Measurements from ENCODE around the gene TMPRSS9. TPM values are rescaled to one million over a fixed set of nuclear protein-coding genes. Genes with fewer than 3 reads are reported as not detected.
A peak's percentile ranks its signal among the peaks of the same experiment; 100 is the strongest.

The TMPRSS9 gene
- total RNA-seq, 1 experiment from 2014 or later, result 0.57 TPM

GRCh38 chr19:2319551-2319950 is 40.5 kb upstream of the TMPRSS9 start (continued):
- TF ChIP-seq FOXP4 (CRISPR knock-in tag; IDR thresholded peaks at IDR 0.05) (no peak), ZNF138 (CRISPR knock-in tag; conservative IDR thresholded peaks at IDR 0.05) (no peak)
- TF ChIP-seq, protein P1, sequence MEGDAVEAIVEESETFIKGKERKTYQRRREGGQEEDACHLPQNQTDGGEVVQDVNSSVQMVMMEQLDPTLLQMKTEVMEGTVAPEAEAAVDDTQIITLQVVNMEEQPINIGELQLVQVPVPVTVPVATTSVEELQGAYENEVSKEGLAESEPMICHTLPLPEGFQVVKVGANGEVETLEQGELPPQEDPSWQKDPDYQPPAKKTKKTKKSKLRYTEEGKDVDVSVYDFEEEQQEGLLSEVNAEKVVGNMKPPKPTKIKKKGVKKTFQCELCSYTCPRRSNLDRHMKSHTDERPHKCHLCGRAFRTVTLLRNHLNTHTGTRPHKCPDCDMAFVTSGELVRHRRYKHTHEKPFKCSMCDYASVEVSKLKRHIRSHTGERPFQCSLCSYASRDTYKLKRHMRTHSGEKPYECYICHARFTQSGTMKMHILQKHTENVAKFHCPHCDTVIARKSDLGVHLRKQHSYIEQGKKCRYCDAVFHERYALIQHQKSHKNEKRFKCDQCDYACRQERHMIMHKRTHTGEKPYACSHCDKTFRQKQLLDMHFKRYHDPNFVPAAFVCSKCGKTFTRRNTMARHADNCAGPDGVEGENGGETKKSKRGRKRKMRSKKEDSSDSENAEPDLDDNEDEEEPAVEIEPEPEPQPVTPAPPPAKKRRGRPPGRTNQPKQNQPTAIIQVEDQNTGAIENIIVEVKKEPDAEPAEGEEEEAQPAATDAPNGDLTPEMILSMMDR (IDR thresholded peaks at IDR 0.05), result no peak
- TF ChIP-seq, protein P2, sequence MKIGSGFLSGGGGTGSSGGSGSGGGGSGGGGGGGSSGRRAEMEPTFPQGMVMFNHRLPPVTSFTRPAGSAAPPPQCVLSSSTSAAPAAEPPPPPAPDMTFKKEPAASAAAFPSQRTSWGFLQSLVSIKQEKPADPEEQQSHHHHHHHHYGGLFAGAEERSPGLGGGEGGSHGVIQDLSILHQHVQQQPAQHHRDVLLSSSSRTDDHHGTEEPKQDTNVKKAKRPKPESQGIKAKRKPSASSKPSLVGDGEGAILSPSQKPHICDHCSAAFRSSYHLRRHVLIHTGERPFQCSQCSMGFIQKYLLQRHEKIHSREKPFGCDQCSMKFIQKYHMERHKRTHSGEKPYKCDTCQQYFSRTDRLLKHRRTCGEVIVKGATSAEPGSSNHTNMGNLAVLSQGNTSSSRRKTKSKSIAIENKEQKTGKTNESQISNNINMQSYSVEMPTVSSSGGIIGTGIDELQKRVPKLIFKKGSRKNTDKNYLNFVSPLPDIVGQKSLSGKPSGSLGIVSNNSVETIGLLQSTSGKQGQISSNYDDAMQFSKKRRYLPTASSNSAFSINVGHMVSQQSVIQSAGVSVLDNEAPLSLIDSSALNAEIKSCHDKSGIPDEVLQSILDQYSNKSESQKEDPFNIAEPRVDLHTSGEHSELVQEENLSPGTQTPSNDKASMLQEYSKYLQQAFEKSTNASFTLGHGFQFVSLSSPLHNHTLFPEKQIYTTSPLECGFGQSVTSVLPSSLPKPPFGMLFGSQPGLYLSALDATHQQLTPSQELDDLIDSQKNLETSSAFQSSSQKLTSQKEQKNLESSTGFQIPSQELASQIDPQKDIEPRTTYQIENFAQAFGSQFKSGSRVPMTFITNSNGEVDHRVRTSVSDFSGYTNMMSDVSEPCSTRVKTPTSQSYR (CRISPR knock-in tag; IDR thresholded peaks at IDR 0.05), result no peak

GRCh38 chr19:2320049-2320448 is 40.0 kb upstream of the TMPRSS9 start:
- H3K4me1 Mint-ChIP-seq, result no peaks in the 10 kb centered on the region
- H3K27ac Mint-ChIP-seq, result no peak overlapping the region
- H3K27me3 Mint-ChIP-seq (ENCODE audit: low read depth), result peaks cover 4% of the 10 kb centered on the region
- ATAC-seq (no peak), DNase-seq (ENCODE audit: low spot score) (no peak)
- TF ChIP-seq NFATC4 (CRISPR knock-in tag; IDR thresholded peaks at IDR 0.05), result no peak
- TF ChIP-seq TEAD4 (CRISPR knock-in tag; IDR thresholded peaks at IDR 0.05), result no peak
- TF ChIP-seq, protein P3, sequence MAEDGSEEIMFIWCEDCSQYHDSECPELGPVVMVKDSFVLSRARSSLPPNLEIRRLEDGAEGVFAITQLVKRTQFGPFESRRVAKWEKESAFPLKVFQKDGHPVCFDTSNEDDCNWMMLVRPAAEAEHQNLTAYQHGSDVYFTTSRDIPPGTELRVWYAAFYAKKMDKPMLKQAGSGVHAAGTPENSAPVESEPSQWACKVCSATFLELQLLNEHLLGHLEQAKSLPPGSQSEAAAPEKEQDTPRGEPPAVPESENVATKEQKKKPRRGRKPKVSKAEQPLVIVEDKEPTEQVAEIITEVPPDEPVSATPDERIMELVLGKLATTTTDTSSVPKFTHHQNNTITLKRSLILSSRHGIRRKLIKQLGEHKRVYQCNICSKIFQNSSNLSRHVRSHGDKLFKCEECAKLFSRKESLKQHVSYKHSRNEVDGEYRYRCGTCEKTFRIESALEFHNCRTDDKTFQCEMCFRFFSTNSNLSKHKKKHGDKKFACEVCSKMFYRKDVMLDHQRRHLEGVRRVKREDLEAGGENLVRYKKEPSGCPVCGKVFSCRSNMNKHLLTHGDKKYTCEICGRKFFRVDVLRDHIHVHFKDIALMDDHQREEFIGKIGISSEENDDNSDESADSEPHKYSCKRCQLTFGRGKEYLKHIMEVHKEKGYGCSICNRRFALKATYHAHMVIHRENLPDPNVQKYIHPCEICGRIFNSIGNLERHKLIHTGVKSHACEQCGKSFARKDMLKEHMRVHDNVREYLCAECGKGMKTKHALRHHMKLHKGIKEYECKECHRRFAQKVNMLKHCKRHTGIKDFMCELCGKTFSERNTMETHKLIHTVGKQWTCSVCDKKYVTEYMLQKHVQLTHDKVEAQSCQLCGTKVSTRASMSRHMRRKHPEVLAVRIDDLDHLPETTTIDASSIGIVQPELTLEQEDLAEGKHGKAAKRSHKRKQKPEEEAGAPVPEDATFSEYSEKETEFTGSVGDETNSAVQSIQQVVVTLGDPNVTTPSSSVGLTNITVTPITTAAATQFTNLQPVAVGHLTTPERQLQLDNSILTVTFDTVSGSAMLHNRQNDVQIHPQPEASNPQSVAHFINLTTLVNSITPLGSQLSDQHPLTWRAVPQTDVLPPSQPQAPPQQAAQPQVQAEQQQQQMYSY (CRISPR knock-in tag; IDR thresholded peaks at IDR 0.05), result peak; percentile 27; the same call in 1 of the 2 replicates
- TF ChIP-seq GRHL2 (CRISPR knock-in tag; IDR thresholded peaks at IDR 0.05; ENCODE audit: insufficient replicate concordance, severe bottlenecking), result no peak
- TF ChIP-seq ETV6 (CRISPR knock-in tag; IDR thresholded peaks at IDR 0.05), result no peak
- no peak for TF ChIP-seq FOXJ3 (CRISPR knock-in tag; IDR thresholded peaks at IDR 0.05; ENCODE audit: borderline replicate concordance)
- no peak for TF ChIP-seq ZNF532 (CRISPR knock-in tag; IDR thresholded peaks at IDR 0.05; ENCODE audit: borderline replicate concordance)
- no peak for TF ChIP-seq NR2C2 (CRISPR knock-in tag; IDR thresholded peaks at IDR 0.05)
- TF ChIP-seq, protein P2 (CRISPR knock-in tag; IDR thresholded peaks at IDR 0.05), result no peak
- ChIA-PET CTCF (interaction anchor here (1.3 kb wide), 1 partner anchor 121 kb away, joined by 3 read pairs; no protein-coding TSS in a partner anchor), POLR2A (interaction anchor here (0.6 kb wide), 1 partner anchor 48 kb away, joined by 3 read pairs; no protein-coding TSS in a partner anchor)
- H3K4me3 Mint-ChIP-seq, result no peak overlapping the region
- peaks cover 12% of the 10 kb centered on the region for H3K36me3 Mint-ChIP-seq
- peaks cover 5% of the 10 kb centered on the region for H3K9me3 Mint-ChIP-seq

Measured in WTC11 (cell line).